Renal cortical epithelial cell (primary cell): Measurements from ENCODE around the gene WASF2. TPM values are rescaled to one million over a fixed set of nuclear protein-coding genes. Genes with fewer than 3 reads are reported as not detected.
"Not testable (repeated sequence)": the region's sequence is repeated elsewhere in the genome, so short reads cannot be mapped to it uniquely, and the experiment has no call there.

Experiments used
- DNase-seq: peaks from one replicate; pipeline ENCODE4 v3.0.0-alpha.2; 2011; ENCODE audit warnings: low read depth
- total RNA-seq: library from RNA; depleted of rRNA; stranded (reverse); fragments of >200 nt; gene quantifications from 2 replicates; pipeline ENCODE4 v1.2.3, GENCODE V29; 2014

Gene WASF2
- total RNA-seq, 1 donor from 2014 or later = 48.0 TPM

DNA sequence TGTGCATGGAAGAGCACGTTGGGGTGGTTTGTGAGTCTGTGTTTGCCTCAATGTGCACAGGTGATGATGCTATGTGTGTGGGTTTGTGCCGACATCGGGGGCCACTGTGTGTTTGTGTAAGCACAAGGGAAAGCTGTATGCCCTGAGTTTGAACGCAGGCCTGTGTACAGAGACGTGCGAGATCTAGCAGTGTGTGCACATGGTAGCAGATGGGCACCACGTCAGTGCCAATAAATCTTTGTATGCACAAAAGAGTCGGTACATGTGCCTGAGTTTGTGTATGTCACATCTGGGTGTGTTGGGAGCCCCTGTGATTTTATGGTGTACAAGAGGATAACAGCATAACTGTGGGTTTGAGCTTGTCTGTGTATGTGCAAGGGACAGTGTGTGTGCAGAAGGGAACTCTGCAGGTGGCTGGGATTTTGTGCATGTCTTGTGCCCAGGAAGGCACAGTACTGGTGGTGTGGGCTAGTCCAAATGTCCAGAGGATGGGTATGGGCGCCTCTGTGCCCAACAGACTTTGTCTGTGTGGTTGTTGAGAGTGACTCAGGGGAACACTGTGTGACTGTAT, 32.0 kb upstream of the WASF2 start:
- no peak for DNase-seq

DNA sequence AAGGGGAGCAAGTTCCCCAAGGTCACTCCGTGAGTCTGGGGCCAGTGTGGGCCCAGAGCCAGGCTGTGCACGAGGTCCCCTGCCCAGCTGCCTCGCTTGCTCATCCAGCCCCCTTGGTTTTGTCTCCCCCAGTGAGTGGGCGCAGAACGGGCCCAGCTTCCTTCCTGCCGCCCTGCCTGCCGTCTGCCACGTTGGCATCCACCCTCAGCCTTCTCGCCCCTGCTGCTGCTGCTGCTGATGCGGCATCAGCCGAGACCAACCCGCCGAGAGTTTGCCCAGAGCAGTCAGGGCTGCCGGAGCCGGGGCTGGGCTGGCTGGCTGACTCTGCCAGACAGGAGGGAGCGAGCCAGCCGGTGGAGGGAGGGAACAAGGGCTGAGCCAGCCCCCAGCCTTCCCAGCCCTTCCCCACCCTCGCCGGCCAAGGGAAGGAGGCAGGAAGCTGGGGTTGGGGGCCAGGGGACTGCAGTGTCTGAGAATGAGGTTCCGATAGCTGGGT, 31.4 kb upstream of the WASF2 start:
- DNase-seq = no peak

DNA sequence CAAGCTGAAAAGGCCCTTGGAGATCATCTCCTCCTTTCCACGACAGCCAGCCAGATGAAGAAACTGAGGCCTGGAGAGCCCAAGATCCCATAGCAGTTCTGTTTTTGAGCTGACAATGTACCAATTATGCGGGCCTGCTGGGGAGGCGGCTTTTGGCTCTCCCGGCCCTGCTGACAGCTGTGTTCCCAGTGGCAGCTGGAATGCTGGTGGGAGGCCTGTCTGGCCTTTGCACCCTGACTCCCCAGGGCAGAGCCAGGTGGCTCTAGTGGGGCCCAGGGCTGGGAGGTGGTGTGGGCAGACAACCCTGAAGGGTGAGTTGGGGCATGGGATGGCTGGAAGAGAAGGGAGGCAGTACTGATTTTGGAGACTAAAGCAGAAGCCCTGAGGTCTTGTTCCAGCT, 30.7 kb upstream of the WASF2 start:
- no peak for DNase-seq

DNA sequence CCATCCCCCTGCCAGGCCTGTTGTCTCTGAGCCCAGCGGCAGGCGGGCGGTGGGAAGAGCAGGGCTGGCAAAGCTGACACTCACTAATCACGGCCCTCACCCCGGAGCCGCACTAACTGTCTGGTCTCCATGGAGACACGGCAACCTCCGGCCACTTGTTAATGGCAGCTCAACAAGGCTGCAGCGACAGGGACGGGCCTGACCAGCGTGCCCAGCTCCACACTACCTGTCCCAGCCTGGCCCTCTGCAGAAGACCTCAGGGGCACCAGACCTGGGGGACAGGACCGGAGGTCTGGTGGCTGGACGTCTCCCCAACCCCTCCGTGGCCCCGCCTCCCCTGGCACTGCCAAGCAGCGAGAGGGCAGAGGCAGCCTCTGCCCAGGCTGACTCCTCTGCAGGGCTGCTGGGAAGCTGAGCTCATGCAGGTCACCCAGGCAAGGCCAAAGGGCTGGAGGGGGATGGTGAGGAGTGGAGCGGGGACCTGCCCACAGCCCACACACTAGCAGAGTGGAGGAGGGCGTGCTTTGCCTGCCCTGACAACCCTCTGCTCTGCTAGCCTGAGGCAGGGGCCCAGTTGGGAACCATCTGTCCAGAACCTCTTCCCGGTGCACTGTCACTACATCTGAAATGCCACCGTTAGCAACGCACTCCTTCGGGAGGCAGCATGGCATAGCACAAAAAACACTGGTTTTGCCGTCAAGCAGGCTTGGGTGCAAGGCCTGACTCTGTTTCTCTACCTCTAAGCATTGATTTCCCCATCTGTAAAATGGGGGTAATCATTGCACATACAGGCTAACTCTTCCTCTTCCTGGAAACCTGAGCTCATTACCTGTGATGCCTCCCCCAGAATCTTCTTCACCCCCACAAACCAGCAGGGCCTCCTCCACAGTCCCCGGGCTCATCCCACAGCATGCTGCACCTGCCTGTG, 29.6 kb upstream of the WASF2 start:
- peak; percentile 67 for DNase-seq

DNA sequence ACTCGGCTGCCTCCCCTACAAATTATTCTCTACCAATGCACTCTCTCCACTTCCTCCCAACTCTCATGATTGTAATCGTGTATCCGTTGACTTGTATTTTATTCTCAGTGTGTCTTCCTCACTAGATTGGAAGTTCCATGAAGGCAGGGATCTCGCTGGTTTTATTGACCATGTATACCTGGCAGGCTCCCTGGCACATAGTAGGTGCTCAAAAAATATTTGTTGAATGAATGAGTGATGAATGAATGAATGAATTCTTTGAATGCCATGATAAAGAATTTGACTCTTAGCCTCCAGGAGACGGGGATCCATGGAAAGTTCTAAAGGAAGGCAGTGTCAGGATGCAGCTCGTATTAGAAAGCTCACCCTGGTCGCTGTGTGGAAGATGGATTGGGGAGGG, 28.8 kb upstream of the WASF2 start:
- no peak for DNase-seq

DNA sequence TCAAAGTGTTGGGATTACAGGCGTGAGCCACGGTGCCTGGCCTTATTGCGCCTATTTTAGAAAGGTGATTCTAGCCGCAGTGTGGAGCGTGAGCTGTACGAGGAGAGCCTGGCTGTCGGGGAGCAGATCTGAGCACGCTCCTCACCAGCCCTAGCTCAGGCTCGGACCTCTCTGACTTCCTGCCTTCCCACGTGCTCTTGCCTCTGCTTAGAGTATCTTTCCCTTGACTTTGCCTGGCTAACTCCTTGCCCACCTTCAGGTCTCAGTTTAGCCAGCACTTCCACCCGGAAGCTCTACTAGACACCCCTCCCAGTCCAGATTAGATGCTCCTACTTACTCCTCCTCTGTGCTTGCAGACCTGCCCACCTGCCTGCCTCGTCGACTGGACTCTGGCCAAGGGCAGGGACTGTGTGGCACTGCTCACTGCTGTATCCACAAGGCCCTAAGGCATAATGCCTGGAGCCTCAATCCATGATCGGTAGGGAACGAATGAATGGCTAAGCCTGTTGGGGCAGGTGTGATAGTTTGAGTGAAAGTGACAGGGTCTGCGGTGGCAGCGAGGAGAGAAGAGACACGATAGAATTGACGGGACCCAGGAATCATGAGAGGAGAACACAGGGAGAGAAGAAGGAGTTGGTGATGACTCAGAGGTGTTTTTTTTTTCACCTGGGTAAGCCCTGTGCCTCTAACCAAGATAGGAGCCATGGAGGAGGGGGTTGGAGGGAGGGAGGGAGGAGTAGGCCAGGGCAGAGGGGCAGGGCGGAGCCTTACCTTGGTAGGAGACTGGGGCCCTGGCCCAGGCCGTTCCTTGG, 28.1 kb upstream of the WASF2 start:
- DNase-seq = peak; percentile 55

DNA sequence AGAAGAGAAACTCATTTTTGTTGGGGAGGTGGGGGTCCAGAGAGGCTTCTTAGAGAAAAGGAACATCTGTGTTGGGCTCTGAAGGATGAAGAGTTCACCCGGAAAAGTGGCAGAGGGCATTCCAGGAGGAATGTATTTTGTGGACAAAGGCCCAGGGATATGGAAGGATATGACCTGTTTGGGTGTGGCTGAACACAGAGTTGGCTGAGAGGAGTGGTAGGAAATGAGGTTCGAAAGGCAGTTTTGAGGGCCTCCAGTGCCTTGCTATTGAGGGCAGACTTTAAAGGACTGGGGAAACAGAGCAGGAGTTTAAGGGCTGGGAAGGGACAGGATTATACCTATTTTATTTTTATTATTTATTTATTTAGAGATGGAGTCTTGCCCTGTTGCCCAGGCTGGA, 27.3 kb upstream of the WASF2 start:
- no peak for DNase-seq

DNA sequence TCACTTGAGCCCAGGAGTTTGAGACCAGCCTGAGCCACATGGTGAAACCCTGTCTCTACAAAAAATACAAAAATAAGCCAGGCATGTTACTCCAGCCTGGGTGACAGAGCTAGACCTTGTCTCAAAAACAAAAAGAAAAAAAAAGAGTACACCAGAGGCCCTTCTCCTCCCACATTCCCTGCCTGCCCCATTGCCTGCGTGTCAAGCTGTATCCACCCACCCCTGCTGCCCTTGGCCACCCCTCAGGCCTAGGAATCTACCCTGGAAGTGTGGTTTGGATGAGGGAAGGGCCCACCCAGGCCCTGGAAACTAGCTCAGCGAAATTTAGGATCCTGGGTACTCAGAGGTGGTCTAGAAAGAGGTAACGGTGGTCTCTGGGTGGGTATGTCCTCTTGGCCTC, 25.7 kb upstream of the WASF2 start:
- DNase-seq = no peak

DNA sequence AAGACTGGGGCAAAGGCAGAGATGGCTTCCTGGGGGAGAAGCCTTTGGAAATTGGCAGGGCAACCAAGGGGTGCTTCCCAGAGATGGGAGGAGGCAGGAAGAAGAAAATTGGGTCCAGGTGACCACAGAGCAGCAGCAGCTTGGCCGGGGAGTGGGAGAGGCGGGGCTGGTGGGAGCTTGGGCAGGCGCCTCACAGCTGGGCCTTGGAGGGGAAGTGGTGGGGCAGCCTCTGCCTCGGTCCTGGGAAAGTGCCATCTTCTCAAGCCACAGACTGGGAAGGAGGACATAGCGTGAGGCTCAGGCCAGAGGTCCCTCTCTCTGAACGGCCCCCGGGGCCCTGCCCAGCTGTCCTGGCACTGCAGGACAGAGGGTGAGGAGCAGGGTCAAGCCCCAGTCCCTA, 24.0 kb upstream of the WASF2 start:
- DNase-seq = no peak

DNA sequence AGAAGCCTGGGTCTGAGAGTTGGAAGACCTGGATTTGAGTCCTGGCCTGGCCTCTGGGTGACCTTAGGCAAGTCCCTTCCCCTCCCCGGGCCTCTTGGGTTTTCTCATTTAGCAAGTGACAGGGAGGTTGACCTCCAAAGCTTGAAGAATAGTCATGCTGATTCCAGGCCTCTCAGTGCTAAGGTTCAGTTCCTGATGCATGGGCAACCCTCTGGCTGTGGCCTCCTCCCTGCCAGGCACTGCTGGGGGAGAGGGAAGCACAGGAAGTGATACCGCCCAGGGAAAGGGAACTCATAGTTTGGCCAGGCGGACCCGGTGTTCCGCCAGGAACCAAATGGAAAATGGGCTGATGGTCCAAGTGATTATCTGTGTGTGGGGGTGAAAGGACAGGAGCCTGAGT, 23.6 kb upstream of the WASF2 start:
- no peak for DNase-seq

DNA sequence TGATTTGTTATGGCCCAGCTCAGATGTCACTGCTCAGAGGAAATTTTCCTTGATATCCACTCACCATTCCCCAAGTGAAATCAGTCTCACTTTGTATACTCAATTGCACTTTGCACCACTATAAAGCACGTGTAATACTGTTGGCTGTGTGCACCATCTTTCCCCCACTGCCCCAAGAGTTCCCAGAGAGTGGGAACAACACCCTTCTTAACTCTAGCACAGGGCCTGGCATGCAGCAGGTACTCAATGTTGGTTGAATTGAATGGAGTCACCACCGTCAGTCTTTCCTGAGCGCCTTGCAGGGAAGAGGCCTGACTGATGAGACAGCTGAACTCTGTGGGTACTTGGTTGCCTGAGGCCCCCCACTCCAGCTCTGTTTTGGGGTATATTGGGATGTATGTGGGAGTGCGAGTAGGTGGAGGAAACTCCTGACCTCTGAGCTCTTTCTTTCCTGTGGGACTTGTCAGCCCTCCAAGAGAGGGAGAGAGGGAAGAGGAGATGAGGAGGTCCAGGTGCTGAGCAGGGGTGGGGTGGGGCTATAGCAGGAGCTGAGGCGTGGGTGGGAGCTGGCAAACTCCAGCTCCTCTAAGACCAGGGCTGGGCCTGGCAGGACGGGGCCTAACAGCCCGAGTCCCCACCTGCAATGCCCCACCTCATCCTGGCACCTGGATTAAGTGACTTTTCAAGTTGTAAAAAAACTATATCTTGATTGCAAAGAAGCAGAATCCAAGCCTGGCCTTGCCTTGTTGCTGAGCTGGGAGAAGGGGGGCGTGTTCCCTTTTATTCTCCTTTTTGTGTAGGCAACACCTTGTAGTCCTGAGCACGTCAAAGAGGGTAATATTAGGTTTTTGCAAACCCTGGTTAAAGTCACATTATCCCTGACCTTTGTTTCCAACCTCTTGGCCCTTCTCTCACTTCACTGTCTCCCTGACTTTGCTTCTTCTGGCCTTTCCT, 19.4 kb upstream of the WASF2 start:
- no peak for DNase-seq

DNA sequence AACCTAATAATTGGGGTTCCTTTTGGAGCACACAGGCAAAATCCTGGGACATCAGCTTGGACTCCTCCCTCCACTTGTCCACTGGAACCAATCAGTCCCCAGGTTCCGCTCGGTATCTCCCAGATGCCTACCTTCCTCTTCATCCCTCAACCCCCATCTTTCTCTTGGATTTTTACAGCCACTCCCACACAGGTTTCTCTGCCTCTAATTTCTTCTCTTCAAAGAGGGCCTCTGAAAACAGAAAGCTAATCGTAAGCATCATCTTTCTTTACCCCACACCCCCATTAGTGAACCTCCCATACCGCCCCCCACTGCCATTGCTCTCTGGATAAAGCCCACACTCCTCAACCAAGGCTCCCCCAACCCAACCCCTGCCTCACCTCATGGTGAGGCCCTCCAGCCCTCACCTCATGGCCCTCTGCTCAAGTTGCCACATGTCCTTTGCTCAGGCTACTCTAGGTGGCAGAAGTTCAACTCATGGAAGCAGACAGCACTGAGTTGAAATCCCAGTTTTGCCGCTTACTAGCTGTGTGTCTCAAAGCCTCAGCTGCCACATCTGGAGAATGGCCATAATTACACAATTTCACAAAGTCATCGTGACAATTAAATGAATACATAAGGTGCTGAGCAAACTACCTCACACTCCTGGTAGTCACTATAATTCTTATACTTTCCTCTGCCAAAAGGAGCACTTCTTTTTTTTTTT, 18.1 kb upstream of the WASF2 start:
- no peak for DNase-seq

DNA sequence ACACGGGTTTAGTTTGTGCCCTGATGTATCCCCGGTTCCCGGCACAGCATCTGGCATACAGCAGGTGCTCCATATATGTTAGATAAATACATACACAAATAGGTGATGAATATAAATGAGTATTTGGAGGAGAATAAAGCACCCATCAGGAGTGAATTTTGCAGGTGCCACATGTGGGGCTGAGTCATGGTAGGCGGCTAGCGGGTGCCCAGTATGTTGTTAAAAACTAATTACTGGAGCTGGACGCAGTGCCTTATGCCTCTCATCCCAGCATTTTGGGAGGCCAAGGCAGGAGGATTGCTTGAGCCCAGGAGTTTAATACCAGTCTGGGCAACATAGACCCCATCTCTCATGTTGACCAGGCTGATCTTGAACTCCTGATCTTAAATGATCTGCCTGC, 16.7 kb upstream of the WASF2 start:
- DNase-seq = no peak

DNA sequence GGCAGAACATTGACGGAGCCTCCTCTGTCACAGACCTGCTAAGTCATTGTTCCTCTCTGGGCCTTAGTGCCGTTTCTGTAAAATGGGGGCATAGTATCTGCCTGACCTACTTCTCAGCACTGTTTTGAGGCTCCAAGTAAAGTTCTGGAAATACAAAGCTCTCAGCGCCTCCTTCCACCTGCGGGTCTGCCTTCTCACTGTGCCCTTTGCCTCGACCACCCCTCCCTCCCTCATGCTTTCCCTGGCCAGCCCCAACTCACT, 15.4 kb upstream of the WASF2 start:
- DNase-seq = no peak

DNA sequence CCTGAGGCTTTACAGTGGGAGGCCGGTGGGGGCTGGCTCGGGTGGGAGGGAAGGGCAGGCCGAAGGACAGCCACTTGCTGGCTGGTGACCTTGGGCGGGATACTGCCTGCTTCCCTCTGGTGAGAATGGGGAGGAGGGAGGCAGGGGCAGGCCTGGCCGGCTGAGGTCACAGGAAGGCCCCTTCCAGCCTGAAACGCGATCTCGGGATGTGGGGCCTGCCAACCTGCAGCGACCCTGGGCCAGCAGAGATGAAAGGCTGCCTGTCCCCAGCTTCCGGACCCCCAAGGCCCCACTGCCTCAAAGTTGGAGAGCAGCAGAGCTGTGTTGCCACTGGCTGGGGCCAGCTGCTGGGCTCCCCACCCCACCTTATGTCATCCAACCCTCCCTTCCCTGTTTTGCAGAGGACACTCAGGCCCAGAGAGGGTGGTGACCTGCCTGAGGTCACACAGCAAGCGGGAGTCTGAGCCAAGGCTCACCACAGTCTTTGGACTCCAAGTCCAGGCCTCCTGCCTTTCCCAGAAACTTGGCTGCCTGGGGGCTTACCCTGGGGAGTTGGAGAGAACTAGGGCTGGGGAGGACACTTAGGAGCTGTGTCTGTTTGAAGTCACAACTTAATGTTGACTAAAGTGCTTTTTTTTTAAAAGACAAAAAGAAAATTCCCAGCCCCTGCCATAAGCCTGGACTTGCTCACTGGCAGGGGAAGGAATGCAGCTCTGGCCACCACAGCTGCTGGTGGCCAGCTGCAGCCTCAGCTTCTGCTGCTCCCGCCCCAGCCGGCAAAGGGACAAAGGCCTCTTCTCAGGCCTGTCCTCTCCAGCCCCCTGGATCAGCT, 14.8 kb upstream of the WASF2 start:
- no peak for DNase-seq

DNA sequence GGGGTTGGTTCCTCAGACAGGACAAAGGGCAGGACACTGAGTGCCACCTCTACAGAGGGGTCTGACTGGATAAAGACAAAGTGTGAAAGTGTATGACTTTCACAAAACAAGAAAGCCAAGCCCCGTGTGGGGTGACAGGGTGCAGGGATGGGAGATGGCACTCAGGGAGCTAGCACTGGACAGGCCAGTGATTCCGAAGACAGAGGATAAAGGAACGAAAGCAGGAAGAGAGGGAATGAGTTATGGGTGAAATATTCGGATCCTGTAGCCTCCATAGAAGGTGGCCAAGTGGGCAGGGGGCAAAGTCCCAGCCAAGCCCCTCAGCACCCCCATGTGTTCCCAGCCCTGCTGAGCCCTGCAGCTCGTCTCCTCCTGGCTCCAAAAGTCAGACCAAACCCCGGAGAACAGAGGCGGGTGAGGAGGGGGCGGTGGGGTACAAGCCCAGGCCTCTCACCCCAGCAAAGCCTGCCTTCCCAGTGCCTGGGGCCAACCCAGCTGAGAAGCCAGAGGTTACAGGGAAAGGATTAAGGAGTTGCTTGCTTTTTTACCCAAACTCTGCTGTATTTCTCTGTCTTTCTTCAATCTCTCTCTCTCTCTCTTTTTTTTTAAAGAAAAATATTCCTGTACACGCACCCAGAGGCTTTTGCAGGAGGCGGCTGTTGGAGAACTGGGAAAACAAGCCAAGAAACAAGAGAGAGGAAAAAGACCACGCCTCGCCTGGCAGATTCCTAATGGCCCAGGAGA, 14.0 kb upstream of the WASF2 start:
- DNase-seq = no peak

DNA sequence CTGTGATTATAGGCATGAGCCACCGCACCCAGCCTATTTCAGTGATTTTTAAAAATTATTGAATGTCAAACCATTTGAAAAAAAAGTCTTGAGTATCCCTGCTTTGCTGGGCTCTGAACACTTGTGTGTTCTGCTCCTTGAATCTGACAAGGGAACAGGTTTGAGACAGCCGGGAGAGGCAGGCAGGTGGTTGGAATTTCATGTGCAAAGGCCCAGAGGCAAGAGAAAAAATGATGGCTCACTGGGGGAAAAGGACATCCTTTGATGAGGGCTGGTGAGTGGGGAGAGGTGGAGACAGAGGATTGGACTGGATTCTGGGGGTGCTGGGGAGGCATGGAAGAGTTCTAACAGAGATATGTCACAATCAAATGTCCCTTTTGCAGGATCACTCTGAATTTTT, 13.1 kb upstream of the WASF2 start:
- no peak for DNase-seq

DNA sequence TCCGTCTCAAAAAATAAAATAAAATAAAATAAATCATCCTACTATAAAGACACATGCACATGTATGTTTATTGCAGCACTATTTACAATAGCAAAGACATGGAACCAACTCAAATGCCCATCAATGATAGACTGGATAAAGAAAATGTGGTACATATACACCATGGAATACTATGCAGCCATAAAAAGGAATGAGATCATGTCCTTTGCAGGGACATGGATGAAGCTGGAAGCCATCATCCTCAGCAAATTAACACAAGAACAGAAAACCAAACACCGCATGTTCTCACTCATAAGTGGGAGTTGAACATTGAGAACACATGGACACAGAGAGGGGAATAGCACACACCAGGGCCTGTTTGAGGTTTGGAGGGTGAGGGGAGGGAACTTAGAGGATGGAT, 11.2 kb upstream of the WASF2 start:
- not testable (repeated sequence) for DNase-seq

DNA sequence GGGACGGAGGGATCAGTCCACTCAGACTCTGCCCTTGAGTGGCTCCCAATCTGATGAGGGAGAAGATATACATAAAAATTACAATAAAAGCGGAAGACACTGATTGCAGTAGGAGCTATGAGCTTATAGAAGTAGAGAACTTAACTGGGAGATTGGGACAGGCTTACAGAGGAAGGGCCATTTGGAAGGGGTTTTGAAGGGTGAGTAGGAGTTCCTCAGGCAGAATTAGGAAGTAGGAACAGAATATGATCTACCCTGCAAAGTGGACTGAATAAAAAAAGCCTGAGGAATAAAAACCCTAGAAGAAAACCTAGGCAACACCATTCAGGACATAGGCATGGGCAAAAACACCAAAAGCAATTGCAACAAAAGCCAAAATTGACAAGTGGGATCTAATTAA, 9.2 kb upstream of the WASF2 start:
- DNase-seq = no peak
